Fibroblast of skin of back (primary cell): ENCODE results near the gene NANS.
"Not testable (repeated sequence)": the region's sequence is repeated elsewhere in the genome, so short reads cannot be mapped to it uniquely, and the experiment has no call there.

ENCODE experiments used
- DNase-seq: peaks from one replicate; pipeline ENCODE4 v3.0.0-alpha.2; 2013

The NANS gene

DNA sequence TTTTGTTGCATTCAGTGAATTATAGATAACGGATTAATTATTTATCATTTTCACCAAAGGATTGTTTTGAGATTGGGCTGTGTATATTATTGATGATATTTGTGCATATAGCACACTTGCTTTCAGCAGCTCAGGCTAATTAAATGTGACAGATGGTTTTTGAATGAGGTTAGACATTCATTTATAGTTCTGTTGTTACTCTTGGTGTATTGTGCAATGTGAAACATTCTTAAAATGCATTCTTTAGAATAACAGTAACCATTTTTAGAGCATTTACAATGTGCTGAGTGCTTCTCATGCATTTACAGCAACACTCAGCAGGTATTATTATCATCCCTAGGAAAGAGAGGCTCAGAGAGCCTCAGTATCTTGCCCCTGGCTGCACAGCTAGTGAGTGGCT lies 23.8 kb downstream of the NANS start:
- DNase-seq, result peak; percentile 42

DNA sequence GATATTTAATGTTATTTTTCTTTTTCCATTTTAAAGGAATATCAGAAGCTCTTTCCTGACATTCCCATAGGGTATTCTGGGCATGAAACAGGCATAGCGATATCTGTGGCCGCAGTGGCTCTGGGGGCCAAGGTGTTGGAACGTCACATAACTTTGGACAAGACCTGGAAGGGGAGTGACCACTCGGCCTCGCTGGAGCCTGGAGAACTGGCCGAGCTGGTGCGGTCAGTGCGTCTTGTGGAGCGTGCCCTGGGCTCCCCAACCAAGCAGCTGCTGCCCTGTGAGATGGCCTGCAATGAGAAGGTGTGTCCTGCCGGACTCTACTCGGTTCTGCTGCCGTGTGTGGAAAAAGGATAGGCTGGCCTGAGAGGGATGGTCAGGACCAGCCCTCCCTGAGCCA lies 24.2 kb downstream of the NANS start:
- no peak for DNase-seq

DNA sequence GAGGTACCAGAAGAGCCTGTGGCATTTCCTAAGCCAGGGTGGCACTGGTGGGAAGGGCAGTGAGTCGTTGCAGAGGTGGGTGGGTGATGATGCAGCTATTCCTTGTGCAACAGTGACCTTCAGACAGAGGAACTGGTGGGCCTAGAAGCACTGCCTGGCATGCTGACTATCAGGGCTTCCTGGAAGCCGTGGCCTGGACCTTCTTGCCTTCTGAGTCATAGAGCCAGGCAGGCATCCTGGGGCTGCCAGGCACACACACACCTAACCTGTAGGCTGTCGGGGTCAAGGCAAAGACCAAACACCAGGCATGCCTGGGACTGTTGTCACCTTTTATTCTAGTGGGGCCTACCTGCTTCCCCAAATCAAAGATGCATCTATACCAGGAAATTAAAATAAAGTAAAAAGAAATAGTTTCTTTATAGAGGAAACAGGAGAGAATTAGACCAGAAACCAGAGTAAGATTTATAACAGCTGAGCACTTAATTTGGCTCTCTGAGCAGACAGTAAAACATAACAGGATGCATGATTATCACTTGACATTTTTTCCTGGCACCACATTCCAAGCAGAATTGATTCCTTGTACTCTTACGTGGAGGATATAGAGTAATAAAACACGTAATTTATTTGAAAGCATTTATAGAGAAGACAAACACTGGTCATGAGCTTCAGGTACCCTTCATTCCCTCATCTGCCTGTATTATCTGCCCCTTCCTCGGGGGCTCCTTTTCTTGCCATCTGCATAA lies 25.1 kb downstream of the NANS start:
- DNase-seq, result no peak

DNA sequence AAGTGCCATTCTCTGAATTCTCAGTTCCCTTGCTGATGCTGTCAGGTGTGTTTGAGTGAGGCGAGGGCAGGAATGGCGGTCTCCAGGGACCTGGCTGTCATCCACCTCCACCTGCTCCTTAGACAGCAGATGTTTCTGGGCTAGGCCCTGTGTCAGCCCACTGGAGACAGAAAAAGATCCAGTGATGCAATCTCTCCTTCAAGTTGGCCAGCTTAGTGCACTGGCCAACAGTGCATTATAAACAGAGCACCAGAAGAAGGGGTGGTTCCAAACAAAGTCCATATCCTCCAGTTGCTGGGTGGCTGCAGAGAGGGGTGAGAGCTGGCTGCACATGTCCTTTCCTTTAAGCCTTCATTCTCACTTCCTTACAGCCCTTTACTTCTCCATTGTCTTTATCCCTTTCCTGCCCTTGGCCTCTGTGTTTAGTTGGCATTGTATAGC lies 26.5 kb downstream of the NANS start:
- no peak for DNase-seq

DNA sequence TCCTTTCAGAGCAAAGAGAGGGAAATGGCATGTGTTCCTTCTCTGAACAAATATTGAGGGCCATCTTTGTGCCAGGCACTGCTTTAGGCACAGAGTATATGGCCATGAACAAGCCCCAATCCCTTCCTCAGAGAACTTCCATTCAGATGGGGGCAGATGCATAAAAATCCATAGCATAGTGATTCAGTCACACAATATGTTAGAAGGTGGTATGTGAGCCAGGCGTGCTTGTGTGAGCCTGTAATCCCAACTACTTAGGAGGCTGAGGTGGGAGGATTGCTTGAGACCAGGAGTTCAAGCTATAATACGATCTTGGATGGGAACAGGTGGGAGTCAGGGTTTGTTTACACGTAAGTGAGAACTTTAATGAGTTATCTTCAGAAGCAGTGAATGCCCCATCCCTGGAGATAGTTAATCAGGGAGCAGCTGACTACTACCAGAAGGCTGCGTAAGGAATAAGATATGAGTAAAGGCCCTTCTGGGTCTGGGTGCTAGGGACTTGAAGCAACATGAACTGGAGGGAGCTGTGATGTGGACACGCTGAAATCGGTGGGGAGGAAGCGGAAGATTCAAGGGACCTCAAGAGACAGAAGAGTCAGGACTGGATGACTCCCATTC lies 27.1 kb downstream of the NANS start:
- DNase-seq, result no peak

DNA sequence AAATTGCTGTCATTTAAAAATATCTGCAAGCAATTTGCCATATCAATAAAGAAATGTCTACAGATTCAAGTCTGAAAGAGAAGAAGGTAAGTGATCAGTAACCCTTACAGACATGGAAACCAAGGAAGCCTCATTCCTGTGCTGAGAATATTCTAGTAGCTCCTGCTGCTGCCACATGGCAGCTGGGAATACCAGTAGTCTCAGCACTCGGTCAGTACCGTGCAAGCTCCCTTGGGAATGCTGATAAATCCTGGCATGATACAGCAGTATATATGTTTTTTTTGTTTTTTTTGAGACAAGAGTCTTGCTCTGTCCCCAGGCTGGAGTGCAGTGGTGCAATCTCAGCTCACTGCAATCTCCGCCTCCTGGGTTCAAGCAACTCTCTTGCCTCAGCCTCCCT lies 27.9 kb downstream of the NANS start:
- DNase-seq, result peak; percentile 56

DNA sequence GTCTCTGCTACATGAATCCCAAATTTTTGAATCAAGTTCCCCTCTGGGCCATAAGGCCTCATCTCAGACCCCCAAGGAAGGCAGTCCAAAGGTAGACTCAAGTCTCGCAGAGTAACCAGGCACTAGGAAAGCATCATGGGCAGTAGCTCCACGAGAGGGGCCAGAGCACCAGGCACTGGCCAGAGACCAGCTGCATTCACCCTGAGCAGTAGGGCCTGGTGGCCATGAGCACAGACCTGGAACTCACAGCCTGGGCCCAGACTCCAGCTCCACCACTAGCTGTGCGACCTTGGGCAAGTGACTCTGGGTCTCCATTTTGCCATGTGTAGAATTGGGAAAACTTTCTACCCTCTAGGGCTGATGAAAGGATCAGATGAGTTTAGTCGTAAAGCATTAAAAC lies 28.5 kb downstream of the NANS start:
- DNase-seq, result no peak

DNA sequence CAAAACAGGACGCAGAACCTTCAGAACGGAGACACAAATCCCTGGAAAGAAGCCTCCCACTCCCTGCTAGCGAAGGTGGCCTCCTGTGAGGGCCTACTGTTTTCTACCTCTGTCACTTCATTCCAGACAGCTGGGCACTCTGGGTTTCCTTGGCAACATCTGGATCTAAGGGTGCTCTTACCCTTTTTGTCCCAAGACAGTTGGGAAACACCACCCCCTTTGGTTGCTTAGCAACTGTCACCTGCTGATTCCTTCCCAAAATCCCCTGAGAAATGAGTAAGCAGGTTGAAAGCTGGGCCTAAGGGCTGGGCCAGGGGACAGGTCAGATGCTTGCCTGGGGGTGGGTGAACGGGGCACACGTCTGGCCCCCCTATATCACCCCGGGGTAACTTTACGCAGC lies 29.4 kb downstream of the NANS start:
- DNase-seq, result no peak

DNA sequence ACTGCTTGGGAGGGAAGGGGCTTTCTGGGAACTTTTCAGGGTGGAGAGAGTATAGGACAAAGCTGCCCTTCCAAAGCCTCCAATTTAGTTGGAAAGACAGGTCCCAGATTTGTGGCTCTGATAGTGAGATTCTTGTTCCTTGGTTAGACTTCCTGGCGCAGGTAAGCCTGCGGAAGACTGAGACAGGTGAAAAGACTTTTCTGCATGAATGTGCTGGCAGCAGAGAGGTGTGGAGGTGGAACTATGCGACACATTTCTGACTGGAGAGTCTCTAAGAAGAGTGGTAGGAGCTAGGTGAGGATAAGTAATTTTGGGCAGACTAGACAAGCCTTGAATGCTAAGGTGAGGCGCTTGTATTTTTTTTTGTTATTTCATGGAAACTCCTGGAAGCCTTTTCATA lies 29.9 kb downstream of the NANS start:
- DNase-seq, result no peak

DNA sequence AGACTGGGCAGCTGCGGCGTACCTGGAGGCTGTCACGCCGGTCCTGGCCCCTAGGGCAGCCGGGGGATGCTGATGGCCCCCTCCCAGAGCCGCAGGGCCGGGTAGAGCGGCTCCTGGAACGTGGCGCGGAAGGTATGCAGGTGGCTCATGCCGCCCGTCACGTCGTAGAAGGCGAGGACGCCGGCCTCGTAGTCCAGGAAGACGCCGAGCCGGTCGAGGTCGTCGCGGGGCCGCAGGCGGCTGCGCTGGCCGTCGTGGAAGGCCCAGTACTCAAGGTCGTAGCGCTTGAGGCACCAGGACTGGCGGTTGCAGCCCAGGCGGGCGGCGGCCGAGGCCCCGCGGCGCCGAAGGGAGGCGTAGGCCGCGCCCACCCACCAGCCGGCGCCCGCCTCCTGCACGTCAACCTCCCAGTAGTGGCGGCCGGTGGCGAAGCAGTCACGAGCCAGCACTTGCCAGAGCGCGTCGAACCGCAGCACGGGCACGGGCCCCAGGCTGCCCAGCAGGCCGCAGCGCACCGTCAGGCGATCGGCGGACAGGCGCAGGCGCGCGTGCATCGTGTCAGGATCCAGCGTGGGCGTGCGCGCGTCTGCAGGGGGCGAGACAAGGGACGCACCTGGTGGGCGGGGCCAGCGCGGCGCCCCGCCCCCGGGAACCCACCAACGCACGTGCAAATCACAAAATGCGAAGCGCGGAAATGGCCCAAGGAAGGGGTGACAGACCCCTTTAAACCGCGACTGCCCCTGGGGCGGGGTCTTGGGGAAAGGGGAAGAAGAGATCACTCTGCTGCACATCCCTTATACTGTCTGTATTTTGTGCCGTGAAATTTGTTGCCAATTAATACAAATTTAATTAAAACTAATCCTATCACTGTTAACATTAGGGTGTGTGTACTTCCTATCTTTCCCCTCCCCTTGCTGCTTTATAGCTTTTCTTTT lies 31.2 kb downstream of the NANS start:
- DNase-seq, result peak; percentile 53

DNA sequence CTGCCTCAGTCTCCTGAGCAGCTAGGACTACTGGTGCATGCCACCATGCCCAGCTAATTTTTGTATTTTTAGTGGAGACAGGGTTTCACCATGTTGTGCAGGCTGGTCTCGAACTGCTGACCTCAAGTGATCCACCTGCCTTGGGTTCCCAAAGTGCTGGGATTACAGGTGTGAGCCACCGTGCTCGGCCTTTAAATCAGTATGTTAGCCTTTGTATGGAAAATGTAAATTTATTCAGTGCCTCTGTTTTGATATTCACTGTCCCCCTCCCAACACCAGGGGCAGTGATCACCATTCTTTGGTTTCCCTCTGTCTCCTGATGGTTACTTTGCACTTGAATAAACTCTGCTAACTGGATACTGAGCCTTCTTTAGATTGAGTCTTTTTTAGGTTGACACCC lies 34.1 kb downstream of the NANS start:
- not testable (repeated sequence) for DNase-seq

DNA sequence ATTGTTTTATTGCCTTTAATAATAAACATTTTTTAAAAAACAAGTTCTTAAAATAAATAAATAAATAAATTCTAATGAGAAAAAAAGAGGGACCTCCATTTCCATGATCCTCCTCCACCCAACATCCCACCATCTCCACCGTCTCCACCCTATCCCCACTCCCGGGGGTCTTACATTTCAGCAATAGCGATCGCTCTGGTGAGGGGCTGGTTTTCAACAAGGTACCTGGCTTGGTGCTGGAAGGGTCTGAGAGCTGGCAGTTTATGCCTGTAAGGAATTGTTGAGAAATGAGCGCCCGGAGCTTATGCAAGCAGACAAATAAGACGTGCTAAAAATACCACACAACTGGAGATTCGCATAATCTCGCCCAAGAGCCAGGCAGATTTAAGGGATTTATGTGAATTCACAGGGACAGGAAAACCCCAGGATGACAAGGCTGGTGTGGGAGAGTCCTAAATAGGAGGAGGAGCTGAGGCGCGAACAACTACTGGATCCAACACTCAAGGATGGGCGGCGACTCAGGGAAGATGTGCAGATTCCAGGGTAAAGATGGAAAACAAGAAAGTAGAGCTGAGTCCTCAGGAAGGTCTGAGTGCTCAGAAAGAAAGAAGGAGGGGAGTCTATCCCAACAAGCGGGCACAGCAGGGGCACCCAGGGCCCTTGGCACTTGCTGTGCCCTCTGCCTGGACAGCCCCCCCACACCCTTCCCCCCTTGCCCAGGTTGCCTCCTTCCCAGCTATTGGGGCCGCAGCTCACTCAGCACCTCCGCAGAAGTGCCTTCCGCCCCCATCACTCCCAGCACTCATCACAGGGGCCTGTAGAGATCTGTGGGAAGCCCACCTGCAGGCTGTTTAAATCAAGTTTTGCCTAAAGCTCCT lies 35.4 kb downstream of the NANS start:
- peak; percentile 36 for DNase-seq

DNA sequence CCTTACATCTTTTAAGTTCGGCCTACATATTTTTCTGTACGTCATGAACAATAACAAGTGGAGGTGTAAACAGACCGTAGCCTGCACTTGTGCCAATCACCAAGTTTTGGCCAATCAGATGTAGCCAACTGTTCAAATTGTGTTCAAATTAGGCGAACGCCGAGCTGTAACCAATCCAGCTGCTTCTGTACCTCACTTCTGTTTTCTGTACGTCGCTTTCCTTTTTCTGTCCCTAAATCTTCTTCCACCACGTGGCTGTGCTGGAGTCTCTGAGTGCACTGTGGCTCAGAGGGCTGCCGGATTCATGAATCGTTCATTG lies 36.0 kb downstream of the NANS start:
- DNase-seq, result no peak

DNA sequence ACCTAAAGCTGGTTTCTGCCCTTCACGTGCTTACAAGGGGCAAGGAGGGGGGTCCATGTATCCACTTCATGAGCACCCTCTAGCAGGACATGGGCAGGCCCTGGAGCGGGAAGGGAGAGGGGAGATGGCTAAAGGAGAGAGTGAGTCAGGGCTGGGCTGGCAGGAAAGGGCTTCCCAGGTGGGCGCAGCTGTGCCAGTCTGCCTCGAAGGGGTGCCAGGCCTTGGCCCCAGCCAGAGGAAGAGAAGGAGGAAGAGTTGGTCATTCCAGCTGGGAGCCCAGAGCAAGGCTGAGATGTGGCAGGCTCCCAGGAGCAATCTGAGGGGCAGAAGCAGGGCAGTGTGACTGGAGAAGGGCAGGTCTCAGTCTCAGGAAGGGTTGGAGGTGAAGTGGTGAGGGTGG lies 37.8 kb downstream of the NANS start:
- no peak for DNase-seq

DNA sequence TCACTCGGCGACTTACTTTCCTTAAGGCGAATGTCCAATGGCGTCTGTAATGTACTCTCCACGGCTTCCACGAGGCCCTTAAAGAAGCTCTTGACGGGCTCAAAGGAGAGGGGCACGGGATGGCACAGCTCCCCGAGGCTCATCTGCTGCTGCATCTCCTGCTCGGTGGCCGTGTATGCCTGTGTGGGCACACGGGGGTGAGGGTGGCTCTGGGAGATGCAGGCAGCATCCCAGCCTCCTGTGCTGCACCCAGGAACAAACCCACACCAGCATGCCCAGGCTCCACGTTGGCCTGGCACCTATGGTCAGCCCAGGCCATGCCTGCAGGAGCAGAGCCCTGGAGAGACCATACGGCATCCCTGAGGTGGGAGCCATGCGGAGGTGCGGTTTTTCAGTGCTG lies 38.3 kb downstream of the NANS start:
- no peak for DNase-seq

DNA sequence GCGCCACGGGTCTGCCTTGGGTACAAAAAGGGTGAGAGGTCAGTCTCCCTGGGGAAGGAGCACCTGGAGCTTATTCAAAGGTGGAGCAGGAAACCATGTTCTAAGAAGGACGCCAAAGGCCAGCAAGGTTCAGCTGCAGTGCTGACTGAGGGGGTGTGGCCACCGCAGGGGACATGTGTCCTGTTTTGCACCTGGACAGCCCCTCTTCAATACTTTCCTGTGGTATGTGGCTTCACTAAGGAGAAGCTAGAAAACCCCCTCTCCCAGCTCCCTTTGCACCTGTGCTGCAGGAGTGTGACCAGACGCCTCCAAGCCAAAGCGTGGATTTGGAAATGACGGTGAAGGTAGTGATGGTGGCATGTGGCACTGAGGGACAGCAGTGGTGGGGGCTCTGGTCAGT lies 38.9 kb downstream of the NANS start:
- no peak for DNase-seq

DNA sequence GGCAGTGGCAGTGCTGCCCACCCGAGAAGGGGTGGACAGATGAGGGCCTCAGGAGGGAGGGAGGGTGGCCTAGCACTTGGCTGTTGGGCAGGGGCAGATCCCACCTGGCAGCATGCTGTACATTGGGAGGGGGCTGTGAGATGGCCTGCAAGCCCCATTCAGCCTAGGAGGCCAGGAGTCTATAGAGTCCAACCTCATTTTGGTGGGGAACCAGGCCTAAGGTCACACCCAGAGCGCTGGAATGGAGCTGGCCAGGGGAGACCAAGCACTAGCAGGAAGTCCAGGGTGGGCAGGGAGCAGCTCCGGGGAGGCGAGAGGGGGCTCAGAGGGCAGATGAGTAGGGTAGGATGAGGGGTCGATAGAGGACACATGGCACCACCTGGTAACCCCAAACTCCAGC lies 39.6 kb downstream of the NANS start:
- no peak for DNase-seq

DNA sequence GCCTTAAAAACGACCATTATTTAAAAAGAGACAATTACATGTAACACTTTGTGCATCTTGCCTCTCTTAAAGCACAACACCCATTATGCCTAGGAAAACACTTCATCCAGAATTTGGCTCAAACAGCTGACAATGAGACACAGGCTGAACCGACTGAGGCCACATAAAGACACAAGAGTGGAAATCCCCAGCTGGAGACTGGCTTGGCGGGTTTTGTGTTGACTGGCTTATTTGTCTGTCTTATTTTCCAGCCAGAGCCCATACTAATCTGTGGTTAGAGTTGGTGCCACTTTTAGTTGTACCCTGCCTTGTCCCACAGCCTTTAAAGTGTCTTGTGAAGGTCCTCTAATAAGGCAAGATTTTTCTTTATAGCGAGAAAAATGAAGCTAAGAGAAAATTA lies 41.3 kb downstream of the NANS start:
- no peak for DNase-seq

DNA sequence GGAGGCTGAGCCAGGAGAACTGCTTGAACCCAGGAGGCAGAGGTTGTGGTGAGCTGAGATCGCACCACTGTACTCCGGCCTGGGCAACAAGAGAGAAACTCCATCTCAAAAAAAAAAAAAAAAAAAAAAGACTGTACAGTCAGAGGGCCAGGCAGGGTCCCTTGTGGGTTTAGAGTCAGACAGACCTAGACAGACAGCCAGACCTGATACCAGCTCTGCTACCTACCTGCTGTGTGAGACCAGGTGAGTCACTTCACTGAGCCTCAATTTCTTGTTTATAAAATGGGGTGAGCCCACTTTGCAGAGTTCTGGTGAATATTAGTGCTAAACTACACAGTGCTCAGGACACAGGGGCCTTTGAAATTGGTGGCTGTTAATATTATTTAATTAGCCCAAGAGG lies 42.8 kb downstream of the NANS start:
- DNase-seq, result no peak

DNA sequence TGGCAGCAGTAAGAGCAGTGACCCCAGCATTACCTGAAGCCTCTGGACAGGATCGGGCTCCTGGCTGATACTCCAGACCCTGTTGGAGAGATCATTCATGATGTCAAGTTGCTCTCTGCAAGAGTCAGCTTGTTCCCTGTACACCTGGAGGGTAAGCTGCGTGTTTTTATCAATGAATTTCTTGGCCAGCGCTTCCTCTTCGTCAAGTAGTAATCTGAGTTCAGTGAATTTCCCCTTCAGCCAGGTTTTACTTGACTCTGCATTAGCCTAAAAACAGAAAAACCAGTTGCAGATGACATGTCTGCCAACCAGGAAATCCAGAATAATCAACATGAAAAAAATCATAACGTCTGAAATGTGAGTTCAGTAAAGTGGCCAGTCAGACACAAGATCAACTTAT lies 43.4 kb downstream of the NANS start:
- no peak for DNase-seq

DNA sequence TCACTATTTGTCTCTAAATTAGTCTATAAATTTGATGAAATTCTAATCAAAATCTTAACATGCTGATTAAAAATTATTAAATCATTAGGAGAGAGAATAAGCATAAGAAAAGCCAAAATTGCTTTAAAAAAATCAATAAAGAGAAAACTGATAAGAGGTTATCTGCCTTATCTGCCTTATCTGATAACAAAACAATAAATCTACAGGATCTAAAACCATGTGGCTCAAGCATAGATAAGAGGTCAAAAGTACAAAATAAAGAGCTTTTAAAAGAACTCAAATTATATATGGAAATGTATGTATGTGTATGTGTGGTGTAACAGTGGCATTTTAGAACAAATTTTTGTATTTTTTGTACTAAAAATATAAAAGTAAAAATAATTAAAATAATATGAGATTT lies 43.9 kb downstream of the NANS start:
- DNase-seq, result no peak

DNA sequence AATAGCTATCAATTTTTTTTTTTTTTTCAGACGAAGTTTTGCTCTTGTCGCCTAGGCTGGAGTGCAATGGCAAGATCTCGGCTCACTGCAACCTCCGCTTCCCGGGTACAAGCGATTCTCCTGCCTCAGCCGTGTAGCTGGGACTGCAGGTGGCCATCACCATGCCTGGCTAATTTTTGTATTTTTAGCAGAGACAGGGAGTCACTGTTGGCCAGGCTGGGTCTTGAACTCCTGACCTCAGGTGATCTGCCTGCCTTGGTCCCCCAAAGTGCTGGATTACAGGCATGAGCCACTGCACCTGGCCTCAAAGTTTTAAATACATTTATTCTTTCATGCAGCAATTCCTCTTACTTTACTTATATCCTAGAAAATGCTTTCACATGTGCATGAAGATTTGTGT lies 44.9 kb downstream of the NANS start:
- DNase-seq, result no peak

DNA sequence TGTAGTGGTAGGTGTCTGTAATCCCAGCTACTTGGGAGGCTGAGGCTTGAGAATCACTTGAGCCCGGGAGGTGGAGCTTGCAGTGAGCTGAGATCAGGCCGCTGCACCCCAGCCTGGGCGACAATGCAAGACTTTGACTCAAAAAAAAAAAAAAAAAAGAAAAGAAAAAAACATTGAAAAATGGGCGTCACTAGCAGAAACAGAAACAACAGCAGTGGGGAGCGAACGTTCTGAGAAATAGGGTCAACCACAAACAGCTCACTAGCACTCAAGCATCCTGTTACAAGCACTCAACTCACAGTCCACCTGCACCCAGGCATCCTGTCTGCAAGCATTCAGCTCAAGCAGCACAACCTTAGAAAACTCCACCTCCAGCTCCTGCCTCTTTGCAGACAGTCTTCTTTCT lies 45.3 kb downstream of the NANS start:
- DNase-seq, result no peak
